HG03064 (cell line): ENCODE data around the gene ATOX1.

Source experiments
- ATAC-seq: cut with Tn5 transposase; IDR thresholded peaks from one replicate; pipeline ENCODE4 v1.9.1; 2021; ENCODE audit warnings: low read depth; ENCODE audit not compliant: unreplicated experiment

Gene ATOX1

DNA sequence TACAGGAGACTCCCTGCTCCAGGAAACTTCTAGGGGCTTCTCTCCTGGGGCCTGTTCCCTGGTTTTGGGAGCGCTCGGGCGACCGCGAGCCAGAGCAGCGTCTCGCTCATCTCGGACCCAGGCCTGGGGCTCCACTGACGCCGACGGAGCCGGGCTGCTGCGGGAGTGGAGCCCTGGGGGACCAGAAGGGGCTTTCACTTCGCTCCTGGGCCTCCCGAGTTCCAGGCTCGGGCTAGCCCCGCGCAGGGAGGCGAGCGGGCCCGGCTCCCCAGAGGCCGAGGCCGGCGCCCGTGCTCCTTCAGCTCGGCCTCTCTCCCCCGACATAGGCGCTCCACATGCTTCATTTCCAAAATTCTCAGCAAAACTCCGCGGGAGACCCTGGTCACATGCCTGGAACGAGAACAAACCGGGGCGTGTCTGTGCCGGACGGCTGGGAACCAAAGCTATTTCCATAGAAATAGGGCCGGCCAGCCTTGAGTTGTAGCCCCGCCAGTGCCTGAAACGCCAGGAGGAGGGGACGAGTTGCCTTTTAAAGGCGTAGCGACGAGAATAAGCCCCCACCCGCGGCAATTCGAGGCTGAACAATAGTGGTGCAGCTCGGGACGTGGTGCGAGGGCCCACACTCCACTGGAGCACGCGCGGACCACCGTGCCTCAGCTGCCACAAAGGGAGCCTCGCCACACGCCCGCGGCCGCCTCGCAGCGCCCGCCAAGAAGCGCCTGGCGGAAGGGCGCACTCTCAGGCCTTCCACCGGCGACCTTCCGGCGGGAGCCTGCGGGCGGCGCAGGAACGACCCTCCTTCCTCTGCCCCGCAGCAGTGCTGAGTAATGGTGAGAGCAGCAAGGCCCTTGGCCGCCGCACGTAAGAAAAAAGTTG, 12.2 kb upstream of the ATOX1 start:
- ATAC-seq: peak; percentile 32

DNA sequence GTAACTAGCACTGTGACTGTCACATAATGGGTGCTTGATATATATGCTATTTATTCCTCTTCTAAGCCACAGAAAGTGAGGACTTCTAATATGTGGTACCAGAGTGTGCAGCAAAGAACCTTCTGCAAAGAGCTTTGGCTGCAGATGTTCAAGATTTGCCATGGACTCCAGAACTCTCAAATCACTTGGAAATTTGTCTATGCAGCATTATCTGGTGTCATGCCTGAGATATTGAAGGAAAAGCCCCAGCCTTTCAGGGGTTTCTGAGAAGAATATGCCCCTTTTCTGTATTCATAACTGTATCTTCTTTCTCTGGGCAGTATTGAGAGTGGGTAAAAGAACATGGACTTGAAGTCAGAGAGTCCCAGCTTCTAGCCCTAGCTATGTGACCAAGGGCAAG, 8.5 kb upstream of the ATOX1 start:
- no peak for ATAC-seq

DNA sequence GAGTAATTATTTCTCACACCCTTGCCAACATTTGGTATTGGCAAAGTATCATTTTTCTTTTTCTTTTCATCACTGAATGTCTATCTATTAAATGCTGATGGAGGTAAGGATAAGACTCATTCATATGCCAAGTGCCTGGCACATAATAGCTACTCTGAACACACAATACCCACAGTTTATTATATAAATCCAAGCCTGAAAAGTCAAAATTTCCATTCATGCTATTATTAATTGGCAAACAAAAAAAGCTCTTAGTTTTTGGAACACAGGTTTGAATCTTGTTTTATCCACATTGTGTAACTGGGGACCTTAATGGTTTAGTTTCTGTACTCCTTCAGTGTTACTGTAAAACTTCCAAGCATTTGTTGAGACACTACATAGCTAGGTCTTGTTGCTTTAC, 6.4 kb upstream of the ATOX1 start:
- ATAC-seq: no peak

DNA sequence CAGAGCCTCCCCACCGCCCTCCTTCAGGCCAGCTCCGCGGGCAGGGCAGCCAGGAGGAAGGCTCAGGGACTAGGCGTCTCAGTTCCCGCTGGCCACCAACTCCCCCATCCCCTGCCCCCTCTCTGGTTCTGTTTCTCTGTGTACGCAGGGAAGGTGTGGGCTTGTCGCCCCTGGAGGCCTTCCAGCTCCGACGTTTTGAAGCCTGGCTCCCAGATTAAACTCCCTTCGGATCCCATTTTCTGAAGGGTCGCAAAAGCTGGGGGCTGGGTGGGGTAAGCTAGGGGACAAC, 346 bp downstream of the ATOX1 start:
- peak; percentile 14 for ATAC-seq

DNA sequence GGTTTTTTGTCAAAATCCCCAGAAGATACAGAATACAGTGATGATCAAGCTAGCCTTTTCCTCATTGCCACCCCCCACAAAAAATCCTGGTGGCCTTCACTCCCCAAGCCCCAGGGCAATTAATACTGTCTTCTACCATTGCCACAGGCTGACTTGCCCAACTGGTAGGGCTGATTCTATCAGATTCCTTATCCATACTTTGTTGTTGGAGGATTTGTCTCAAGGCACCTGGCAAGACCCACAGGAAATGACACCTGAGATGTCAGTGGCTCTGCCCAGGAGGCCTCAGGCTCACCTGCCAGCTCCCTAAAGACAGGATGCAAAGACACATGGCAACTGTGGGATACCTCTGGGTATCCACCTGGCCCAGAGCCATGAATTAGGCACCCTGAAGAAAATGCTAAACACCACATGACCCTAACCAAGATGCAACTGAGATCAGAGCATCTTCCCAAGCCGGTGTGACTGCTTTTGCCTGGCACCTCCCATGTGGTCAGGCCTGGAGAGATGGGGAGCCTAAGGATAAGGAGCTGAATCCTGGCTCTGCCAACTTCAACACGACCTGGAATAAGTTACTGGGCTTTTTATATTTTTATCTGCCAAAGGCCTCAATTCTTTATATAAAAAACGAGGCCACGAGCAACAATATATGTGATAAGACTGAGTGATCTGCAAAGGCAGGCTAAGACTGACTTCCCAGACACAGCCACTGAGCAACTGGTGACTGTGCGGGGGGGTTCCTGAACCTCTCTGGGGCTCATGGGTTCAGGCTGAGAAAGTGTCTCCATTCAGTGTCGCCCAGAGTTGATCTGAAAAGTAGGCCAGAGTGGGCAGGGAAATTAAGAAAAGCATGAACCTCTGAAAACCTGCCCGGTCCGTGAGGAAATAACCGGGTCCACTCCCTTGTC, 944 bp downstream of the ATOX1 start:
- no peak for ATAC-seq

DNA sequence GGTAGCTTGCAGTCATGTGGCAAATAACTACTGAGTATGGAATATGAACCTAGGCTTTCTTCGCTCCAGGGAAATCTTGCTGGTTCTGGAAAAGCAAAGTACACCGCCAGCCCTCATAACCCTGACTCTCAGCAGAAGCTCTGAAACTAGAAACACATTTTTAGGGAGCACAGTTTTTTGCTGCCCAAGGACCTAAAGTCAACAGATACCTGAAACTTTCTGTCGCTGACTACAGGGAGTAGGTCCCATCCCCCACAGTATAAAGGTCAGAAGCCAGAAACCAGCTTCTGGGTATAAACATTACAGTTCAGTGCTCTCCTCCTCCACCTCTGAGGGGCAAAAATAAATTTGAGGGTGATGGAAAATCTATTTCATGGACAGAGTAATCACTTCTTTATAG, 3.0 kb downstream of the ATOX1 start:
- ATAC-seq: no peak

DNA sequence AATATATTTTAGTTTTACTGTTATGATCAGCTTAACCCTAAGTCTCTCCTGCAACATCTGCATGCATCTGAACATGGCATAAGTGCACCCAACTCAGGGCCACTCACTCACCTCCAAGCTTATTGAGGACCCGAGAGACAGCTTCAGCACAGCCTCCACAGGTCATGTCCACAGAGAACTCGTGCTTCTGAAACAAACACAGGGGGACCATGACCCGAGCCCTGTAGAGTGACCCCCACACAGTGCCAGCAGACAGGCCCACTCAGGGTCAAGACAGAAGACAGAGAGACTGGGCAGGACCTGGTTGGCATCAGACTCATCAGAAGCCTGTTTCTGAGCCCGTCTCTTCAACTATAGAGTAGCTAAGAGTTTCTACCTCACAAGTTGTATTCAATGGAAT, 6.8 kb downstream of the ATOX1 start:
- ATAC-seq: no peak

DNA sequence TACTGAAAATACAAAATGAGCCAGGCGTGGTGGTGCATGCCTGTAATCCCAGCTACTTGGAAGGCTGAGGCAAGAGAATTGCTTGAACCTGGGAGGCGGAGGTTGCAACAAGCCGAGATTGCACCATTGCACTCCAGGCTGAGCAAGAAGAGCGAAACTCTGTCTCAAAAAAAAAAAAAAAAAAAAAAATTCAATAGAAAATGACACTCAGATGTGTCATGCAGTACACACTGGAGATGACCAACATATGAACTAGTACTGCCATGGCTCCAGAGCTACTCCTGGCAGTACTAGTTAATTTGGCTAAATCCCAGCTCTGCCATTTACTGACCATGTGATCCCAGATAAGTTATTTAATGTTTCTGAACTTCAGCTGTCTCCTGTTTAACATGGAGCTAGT, 7.3 kb downstream of the ATOX1 start:
- ATAC-seq: no peak

DNA sequence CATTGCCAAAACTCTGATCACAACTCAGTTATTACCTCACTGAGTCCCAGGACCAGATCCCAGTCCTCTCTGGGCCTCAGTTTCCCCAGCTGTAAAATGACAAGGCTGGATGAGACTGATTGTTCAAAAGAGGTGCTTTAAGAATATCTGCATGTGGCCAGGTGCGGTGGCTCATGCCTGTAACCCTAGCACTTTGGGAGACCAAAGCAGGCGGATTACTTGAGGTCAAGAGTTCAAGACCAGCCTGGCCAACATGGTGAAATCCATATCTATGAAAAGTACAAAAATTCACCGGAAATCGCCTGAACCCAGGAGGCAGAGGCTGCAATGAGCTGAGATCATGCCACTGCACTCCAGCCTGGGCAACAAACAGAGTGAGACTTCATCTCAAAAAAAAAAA, 8.3 kb downstream of the ATOX1 start:
- ATAC-seq: no peak

DNA sequence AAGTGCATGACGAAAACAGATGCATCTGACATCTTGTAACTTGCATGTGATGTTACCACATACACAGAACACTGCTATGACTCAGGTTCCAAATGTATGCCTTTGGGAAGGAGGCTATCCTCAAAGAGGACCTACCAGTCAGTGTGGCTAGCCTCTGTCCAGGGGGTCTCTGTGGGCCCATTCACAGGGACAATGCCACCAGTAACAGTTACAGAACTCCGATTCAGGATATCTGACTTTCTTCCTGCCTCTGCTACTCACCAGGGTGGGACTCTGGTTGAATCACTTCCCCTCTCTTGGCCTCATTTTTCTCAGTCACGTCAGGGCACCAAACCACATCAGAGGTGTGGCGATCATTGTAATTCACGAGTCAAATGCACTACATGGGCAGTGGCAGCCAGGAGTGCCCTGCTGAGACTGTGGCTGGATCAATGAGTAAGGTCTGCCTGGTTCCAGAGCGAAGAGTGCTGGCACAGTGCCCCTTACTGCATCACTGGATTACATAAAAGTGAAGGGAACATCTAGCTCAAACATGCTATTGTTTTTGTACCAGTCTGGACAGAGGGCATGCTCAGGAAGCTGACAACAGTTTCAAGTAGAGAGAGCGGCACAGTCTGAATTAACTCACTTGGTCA, 13.2 kb downstream of the ATOX1 start:
- ATAC-seq: peak; percentile 67

DNA sequence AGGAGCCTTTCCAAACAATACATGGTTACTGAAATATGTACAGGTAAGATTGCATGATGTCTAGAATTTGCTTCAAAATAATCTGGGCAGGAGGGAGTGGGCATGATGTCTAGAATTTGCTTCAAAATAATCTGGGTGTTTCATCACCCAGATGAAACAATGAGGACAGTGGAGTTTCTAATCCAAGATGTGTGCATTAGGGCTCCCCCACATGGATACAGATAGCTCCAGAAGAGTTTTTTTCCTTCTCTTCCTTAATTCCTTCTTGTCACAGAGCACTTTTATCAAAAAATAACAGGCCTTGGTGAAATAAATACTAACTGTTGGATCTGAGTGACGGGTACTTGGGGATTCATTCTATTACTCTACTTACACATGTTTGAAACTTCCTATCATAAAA, 14.9 kb downstream of the ATOX1 start:
- no peak for ATAC-seq

DNA sequence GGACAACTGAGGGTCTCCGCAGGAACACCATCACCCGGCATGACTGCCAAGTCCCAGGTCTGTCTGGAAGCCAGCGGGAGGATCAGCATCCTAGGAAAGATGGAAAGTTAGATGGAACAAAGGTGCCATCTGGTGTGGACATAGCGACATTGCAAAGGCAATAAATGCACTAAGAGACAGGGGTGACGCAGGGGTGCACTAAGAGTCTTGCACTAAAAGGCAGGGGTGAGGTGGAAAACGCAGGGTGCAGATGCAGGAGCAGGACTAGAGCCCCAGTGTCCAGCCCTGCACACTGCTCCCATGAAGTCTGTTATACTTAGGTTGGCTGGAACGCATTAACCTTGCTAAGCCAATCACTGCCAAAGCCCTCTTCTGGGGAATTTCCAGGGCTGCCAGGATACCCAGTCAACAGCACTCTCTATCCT, 15.5 kb downstream of the ATOX1 start:
- no peak for ATAC-seq

DNA sequence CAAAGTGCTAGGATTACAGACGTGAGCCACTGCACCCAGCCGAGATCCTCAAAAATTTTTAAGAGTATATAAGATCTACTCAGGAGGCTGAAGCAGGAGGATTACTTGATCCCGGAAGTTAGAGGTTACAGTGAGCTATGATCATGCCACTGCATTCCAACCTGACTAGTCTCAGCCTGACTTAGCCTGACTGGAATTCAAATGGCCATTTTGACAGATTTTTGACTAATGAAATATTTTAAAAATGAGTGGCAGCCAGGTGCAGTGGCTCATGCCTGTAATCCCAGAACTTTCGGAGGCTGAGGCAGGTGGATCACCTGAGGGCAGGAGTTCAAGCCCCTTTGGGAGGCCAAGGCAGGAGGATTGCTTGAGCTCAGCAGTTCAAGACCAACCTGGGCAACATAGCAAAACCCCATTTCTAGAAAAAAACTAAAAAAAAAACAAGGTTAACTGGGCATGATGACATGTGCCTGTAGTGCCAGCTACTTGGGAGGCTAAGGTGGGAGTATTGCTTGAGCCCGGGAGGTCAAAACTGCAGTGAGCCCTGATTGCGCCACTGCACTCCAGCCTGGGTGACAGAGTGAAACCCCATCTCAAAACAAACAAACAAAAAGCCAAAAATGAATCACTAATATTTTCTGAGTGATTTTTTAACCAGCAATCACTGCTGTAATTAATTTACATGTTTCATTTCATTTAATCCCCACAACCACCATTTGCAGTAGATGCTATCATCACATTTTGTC, 16.6 kb downstream of the ATOX1 start:
- ATAC-seq: no peak

DNA sequence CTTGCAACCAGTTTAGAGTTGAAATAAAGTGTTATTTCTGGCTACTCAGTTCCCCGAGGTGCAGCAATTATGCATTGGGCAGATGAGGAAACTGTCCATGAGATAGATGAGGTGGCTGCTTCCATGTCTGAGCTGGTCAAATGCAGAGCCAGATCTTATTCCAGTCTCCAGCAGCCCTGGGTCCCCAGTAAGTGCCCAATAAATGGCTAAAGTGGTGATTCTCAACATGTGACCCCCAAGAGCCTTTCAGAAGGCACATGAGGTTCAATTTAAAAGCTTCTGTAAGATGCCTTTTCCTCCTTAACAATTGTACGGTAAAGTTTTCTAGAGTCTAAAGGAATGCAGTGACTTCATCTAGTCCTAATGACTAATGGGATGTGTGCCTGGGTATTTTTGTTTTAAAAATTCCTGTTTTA, 17.5 kb downstream of the ATOX1 start:
- ATAC-seq: no peak

DNA sequence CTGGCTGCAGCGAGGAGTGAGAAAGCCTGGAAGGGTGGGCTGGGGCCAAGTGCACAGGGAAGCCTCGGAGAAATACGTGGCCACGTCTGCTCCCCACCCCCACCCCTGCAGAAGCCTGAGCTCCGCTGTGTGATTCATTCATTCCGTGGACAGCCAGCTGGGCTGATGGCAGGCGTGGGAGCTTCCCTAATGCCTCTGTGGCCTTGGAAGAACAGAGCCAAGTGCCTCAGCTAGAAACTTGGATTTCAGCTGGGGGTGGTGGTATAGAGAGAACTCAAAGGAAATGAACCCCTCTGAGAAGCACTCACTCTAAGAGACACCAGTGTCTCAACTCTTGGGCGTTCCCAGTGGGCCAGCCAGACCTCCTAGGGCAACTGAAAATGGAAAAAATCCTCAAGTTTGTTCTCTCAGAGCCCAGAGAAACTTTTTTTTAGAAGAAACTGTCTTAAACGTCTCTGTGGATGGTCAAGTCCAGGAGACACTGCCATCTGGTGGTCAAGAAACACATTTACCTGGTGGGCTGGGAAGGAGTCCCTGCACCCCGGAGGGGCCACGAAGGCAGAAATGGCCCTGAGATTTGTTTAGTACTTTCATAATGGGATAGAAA, 18.0 kb downstream of the ATOX1 start:
- ATAC-seq: no peak

DNA sequence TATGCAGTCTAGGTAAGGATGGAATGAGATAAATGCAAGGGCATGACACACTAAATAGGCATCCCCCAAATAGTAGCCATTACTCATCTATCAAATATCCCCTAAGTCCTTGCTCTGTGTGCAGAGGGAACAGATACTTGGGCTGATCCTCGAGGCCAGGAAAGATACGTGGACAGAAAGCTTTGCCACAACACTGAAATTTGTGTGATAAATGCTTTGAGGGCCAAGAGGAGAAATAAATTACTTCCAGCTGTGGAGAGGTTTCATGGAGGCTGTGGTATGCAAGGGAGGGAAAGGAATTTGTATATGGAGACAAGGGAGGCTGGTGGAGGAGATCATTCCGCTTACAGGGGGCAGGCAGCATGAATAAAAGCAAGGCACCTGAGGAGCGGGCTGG, 18.5 kb downstream of the ATOX1 start:
- no peak for ATAC-seq

DNA sequence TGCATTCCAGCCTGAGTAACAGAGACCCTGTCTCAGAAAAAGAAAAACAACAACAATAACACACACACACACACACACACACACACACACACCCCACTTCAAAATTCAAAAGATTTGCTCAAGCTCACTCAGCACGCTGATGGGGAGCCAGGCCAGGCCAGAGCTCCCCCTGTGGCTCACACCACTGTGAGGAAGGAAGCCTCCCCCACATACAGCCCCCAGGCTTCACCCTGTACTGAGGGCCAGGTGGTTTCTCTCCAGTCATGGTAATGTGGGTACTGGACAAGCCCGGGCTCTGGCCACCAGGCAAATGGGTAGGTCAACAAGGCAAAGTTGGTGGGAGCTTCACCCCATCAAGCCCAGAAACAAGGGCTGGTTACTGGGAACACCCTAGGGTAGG, 19.0 kb downstream of the ATOX1 start:
- no peak for ATAC-seq

DNA sequence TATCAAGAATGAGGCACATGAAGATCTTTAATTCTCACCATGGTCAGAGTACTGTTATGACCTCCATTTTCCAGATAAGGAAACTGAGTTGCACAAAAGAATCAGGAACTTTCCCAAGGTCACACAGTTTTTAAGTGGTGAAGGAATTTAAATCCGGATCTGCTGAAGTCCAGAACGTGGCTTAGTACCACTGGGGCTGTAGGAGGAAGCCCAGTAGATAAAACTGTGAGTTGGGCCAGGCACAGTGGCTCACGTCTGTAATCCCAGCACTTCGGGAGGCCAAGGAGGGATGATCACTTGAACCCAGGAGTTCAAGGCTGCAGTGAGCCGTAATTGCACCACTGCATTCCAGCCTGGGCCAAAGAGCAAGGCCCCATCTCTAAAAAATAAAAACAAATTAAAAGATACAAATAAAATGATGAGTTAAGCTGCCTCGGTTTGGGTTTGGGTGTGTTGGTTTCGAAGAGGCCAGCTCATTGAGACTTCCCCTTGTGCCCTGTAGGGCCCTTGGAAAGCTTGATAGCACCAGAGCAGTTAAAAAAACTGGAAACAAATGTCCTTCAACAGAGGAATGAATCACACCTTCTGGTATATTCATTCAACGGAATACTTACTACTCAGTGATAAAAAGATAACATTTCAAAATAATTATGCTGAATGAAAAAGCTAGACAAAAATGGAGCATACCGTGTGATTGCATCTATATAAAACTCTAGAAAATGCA, 20.1 kb downstream of the ATOX1 start:
- ATAC-seq: no peak

DNA sequence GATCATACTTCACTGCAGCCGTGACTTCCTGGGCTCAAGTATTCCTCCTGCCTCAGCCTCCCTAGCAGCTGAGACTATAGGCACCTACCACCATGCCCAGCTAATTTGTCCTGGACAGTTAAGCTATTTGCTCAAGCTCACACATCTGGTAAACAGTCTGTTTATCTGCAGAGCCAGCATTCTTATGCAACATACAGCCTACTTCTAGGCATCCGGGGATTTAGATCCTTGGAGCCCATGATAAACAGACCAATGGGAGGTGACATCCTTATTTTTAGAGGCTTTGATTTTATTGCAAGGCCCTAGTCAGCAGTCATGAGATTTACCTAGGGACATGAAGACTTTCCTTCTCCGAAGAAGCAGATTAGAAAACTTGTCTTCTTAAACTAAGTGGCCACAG, 21.0 kb downstream of the ATOX1 start:
- ATAC-seq: no peak

DNA sequence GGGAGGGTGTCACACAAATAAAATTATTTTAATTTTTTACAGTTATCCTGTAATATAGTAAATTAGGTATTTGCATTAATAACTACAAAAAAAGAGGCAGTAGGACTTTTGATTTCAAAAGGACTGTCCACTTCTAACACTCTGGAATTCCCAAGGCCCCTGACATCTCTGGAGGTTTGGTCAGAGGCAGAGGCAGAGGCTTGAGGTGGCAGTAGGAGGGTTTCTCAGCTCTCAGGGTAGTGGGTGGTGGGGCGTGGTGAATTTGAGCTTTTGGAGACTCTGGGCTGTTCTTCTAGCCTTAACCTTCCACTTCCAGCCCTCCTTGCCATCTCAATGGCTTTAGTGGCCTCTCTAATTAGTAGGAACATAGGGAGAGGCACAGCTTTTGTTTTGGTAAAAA, 22.8 kb downstream of the ATOX1 start:
- no peak for ATAC-seq
